Common myeloid progenitor, CD34-positive (primary cell): ENCODE data around the gene BACH2.
"Not testable (repeated sequence)": the region's sequence is repeated elsewhere in the genome, so short reads cannot be mapped to it uniquely, and the experiment has no call there.

Experiments used
- CTCF ChIA-PET: fragments of 350-600 bp; sonication (Branson Sonifier 250); formaldehyde crosslinking; loops from one replicate; lab custom pipeline; 2021; ENCODE audit warnings: antibody characterized with exemption; lab: Charles Lee
- POLR2A ChIA-PET: fragments of 350-600 bp; sonication (Branson Sonifier 250); formaldehyde crosslinking; loops from one replicate; lab custom pipeline; 2021; ENCODE audit warnings: antibody characterized with exemption; lab: Charles Lee
- DNase-seq, 3 donors: peaks; one replicate each; pipeline versions ENCODE4 v3.0.0 to v3.0.0-alpha.2; 2013
- H3K27ac ChIP-seq, 2 experiments: 1 replicate in 1 of 2; 2 replicates in 1 of 2; pipeline ENCODE4 v1.7.0; 2013; ENCODE audit warnings: inconsistent platforms in 2 of 2, low read length in 2 of 2, mild to moderate bottlenecking in 2 of 2, low read depth in 1 of 2, moderate library complexity in 1 of 2; ENCODE audit not compliant: severe bottlenecking in 2 of 2, insufficient read depth in 1 of 2, poor library complexity in 1 of 2
- H3K27me3 ChIP-seq, 5 experiments: replicated peaks in 2 of 5; 1 replicate in 3 of 5; 2 replicates in 2 of 5; pipeline versions ENCODE4 v1.6.1 to v1.7.0; 2013; ENCODE audit warnings: low read length in 4 of 5, mild to moderate bottlenecking in 2 of 5, moderate library complexity in 2 of 5, inconsistent platforms in 1 of 5; ENCODE audit not compliant: insufficient read depth in 5 of 5, control insufficient read depth in 4 of 5
- H3K36me3 ChIP-seq, 4 experiments: 1 replicate in 2 of 4; 2 replicates in 2 of 4; pipeline versions ENCODE4 v1.6.1 to v1.7.0; 2013; ENCODE audit warnings: low read length in 3 of 4, control low read depth in 1 of 4, mild to moderate bottlenecking in 1 of 4; ENCODE audit not compliant: control insufficient read depth in 4 of 4, insufficient read depth in 4 of 4
- H3K4me1 ChIP-seq, 4 experiments: 1 replicate in 3 of 4; 2 replicates in 1 of 4; pipeline versions ENCODE4 v1.6.1 to v1.7.1; 2013; ENCODE audit warnings: low read length in 3 of 4, mild to moderate bottlenecking in 3 of 4, control low read depth in 1 of 4, inconsistent platforms in 1 of 4, moderate library complexity in 1 of 4; ENCODE audit not compliant: control insufficient read depth in 4 of 4, insufficient read depth in 4 of 4; ENCODE audit errors: control extremely low read depth in 1 of 4
- H3K4me3 ChIP-seq, 7 experiments: 1 replicate in 4 of 7; 2 replicates in 3 of 7; pipeline versions ENCODE4 v1.5.1 to v1.7.0; 2013; ENCODE audit warnings: mild to moderate bottlenecking in 7 of 7, low read length in 6 of 7, moderate library complexity in 6 of 7, inconsistent platforms in 2 of 7, low read depth in 2 of 7, control low read depth in 1 of 7; ENCODE audit not compliant: insufficient read depth in 4 of 7, control insufficient read depth in 1 of 7; ENCODE audit errors: extremely low read depth in 1 of 7
- H3K9me3 ChIP-seq, 5 experiments: 1 replicate in 4 of 5; 2 replicates in 1 of 5; pipeline versions ENCODE4 v1.6.1 to v1.7.1; 2013; ENCODE audit warnings: low read length in 4 of 5, mild to moderate bottlenecking in 2 of 5, inconsistent platforms in 1 of 5, low read depth in 1 of 5, moderate library complexity in 1 of 5; ENCODE audit not compliant: control insufficient read depth in 4 of 5, insufficient read depth in 2 of 5; ENCODE audit errors: control extremely low read depth in 1 of 5
- WGBS: methylation state at CpG from one replicate; pipeline ENCODE4 v1.1.5; 2013; ENCODE audit not compliant: insufficient coverage; 5-methylcytosine and 5-hydroxymethylcytosine counted together

The BACH2 gene

GRCh38 chr6:90212274-90212673, 84.4 kb downstream of the BACH2 start:
- H3K27me3 ChIP-seq = no peaks in the 10 kb centered on the region
- H3K36me3 ChIP-seq = no peaks in the 10 kb centered on the region
- ChIA-PET POLR2A (no interaction called here), CTCF (interaction anchor here (1.0 to 2.0 kb wide), 5 partner anchors 10 to 271 kb away, joined by 3 to 10 read pairs (median 3); no protein-coding TSS in a partner anchor)
- H3K4me3 ChIP-seq = no peak overlapping the region
- peak in 2 of 3 donors; percentile 48 to 54 for DNase-seq
- H3K4me1 ChIP-seq = peaks cover 2 to 40% (median 22%) of the 10 kb centered on the region in 4 experiments
- no peaks in the 10 kb centered on the region for H3K9me3 ChIP-seq
- WGBS = no CpG with 5 or more reads among the region's 3 CpGs
- H3K27ac ChIP-seq = no peak overlapping the region

DNA sequence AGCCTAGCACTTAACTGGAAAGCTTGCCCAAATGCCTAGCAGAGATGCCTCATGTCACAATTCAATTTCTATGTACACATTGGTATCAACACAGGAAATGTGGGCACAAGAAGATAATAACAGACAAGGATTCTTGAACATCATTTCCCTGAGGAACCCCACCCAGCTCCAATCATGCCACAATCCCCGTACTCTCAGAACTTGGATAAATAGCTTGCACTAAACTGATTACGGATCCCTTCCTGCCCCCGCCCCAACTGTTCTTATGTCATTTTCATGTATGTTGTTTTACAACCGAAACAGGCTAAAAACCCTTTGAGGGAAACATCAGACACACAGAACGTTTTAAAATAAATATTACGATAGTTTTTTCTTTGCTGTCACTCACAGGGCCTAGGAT, 87.1 kb downstream of the BACH2 start:
- H3K4me1 ChIP-seq = peaks cover 0 to 18% (median 9%) of the 10 kb centered on the region in 4 experiments
- WGBS = 80% methylated on average over 3 of the region's 6 CpGs
- ChIA-PET POLR2A (no interaction called here), CTCF (interaction anchor here (1.1 kb wide), 1 partner anchor 24 kb away, joined by 3 read pairs; no protein-coding TSS in a partner anchor)
- no peaks in the 10 kb centered on the region for H3K9me3 ChIP-seq
- H3K27ac ChIP-seq = peak overlapping the region in 1 of 2 experiments; percentile 45
- DNase-seq = peak; percentile 54 to 78 (median 58)
- no peak overlapping the region for H3K4me3 ChIP-seq
- peaks cover 0 to 4% (median under 1%) of the 10 kb centered on the region in 4 experiments for H3K36me3 ChIP-seq
- no peaks in the 10 kb centered on the region for H3K27me3 ChIP-seq

- H3K4me3 ChIP-seq, H3K27ac ChIP-seq, DNase-seq, H3K27me3 ChIP-seq, H3K36me3 ChIP-seq, POLR2A ChIA-PET, H3K9me3 ChIP-seq: not testable (repeated sequence)
- CTCF ChIA-PET = interaction anchor here (1.1 kb wide), 1 partner anchor 23 kb away, joined by 3 read pairs; no protein-coding TSS in a partner anchor
- H3K4me1 ChIP-seq = peaks cover 0 to 13% (median 6%) of the 10 kb centered on the region in 4 experiments
- no CpG with 5 or more reads among the region's 2 CpGs for WGBS
Observed at GRCh38 chr6:90208690-90209089, 88.0 kb downstream of the BACH2 start.

GRCh38 chr6:90204327-90205056, 92.2 kb downstream of the BACH2 start:
- H3K9me3 ChIP-seq = peaks cover 0 to 1% (median 0%) of the 10 kb centered on the region in 5 experiments
- no peak overlapping the region for H3K4me3 ChIP-seq
- WGBS = 93% methylated on average over 4 of the region's 7 CpGs
- peaks cover 0 to 7% (median 1%) of the 10 kb centered on the region in 4 experiments for H3K36me3 ChIP-seq
- DNase-seq = no peak
- peaks cover 0 to 2% (median under 1%) of the 10 kb centered on the region in 4 experiments for H3K4me1 ChIP-seq
- ChIA-PET CTCF (interaction anchor here (0.9 to 1.1 kb wide), 2 partner anchors 11 to 25 kb away, joined by 3 read pairs; no protein-coding TSS in a partner anchor), POLR2A (no interaction called here)
- no peak overlapping the region for H3K27ac ChIP-seq
- H3K27me3 ChIP-seq = no peaks in the 10 kb centered on the region

GRCh38 chr6:90203672-90204071, 93.0 kb downstream of the BACH2 start:
- Histone ChIP-seq H3K27me3 (no peaks in the 10 kb centered on the region), H3K4me1 (no peaks in the 10 kb centered on the region), H3K27ac (no peak overlapping the region), H3K36me3 (peaks cover 0 to 8% (median 2%) of the 10 kb centered on the region in 4 experiments), H3K9me3 (peaks cover 0 to 4% (median 1%) of the 10 kb centered on the region in 5 experiments), H3K4me3 (no peak overlapping the region)
- ChIA-PET CTCF (interaction anchor here (1.1 kb wide), 1 partner anchor 26 kb away, joined by 3 read pairs; no protein-coding TSS in a partner anchor), POLR2A (no interaction called here)
- WGBS = 100% methylated on average over 4 of the region's 5 CpGs
- no peak for DNase-seq

GRCh38 chr6:90202156-90202555, 94.5 kb downstream of the BACH2 start:
- Histone ChIP-seq H3K36me3 (peaks cover 0 to 17% (median 7%) of the 10 kb centered on the region in 4 experiments), H3K9me3 (peaks cover 5 to 14% (median 8%) of the 10 kb centered on the region in 5 experiments), H3K27me3 (no peaks in the 10 kb centered on the region), H3K4me1 (no peaks in the 10 kb centered on the region), H3K4me3 (no peak overlapping the region), H3K27ac (no peak overlapping the region)
- no peak for DNase-seq
- CTCF ChIA-PET = interaction anchor here (0.9 to 2.4 kb wide), 3 partner anchors 10 to 23 kb away, joined by 3 to 10 read pairs (median 6); no protein-coding TSS in a partner anchor
- POLR2A ChIA-PET = no interaction called here
- 86% methylated on average over 2 of the region's 2 CpGs for WGBS

- ChIA-PET CTCF (interaction anchor here (0.8 kb wide), 1 partner anchor 48 kb away, joined by 3 read pairs; no protein-coding TSS in a partner anchor), POLR2A (no interaction called here)
- no peaks in the 10 kb centered on the region for H3K27me3 ChIP-seq
- H3K4me3 ChIP-seq = no peak overlapping the region
- peaks cover 5 to 14% (median 8%) of the 10 kb centered on the region in 5 experiments for H3K9me3 ChIP-seq
- H3K27ac ChIP-seq = no peak overlapping the region
- DNase-seq = no peak
- peaks cover 0 to 13% (median 7%) of the 10 kb centered on the region in 4 experiments for H3K36me3 ChIP-seq
- H3K4me1 ChIP-seq = peaks cover 0 to 5% (median 1%) of the 10 kb centered on the region in 4 experiments
- 97% methylated on average over 4 of the region's 4 CpGs for WGBS
Observed at GRCh38 chr6:90199900-90200299, 96.7 kb downstream of the BACH2 start.
